AG04450 (cell line): Measurements from ENCODE around the gene CHFR. TPM values are rescaled to one million over a fixed set of nuclear protein-coding genes. Genes with fewer than 3 reads are reported as not detected.
"Not testable (repeated sequence)": the region's sequence is repeated elsewhere in the genome, so short reads cannot be mapped to it uniquely, and the experiment has no call there.

Experiments used
- CTCF ChIA-PET: fragments of 300-600, 350-600 bp; formaldehyde crosslinking; extraction: SDS; loops from one replicate; lab custom pipeline; 2022; ENCODE audit warnings: antibody characterized with exemption, inconsistent platforms; lab: Charles Lee
- POLR2A ChIA-PET: fragments of 350-600 bp; formaldehyde crosslinking; extraction: SDS; loops from one replicate; lab custom pipeline; 2021; ENCODE audit warnings: antibody characterized with exemption, inconsistent platforms; lab: Yijun Ruan, JAX
- DNase-seq: peaks from one replicate; pipeline ENCODE4 v3.0.0-alpha.2; 2011; ENCODE audit warnings: low read depth, low spot score
- H3K27ac ChIP-seq: one replicate; pipeline ENCODE4 v1.5.1; 2012; ENCODE audit warnings: low read depth, low read length, control low read depth
- H3K27me3 ChIP-seq: one replicate; pipeline ENCODE4 v1.6.0; 2012; ENCODE audit warnings: low read length; ENCODE audit not compliant: control insufficient read depth, insufficient read depth
- H3K4me3 ChIP-seq: 2 replicates; pipeline ENCODE4 v1.5.1; 2011; ENCODE audit warnings: mild to moderate bottlenecking, low read depth, low read length, control low read depth
- H3K9me3 ChIP-seq: 2 replicates; pipeline ENCODE4 v1.5.1; 2012; ENCODE audit warnings: low read length; ENCODE audit not compliant: control insufficient read depth, insufficient read depth
- polyA plus RNA-seq: library from polyadenylated mRNA; depleted of rRNA; stranded (reverse); fragments of >200 nt; gene quantifications from 2 replicates; pipeline ENCODE4 v1.2.3, GENCODE V29; 2011
- TF ChIP-seq, protein P1 (sequence below): IDR thresholded peaks from 2 replicates; pipeline ENCODE4 v1.5.1; 2011; ENCODE audit warnings: low read depth, low read length, control low read depth, inconsistent platforms

CHFR gene
- polyA plus RNA-seq, 1 experiment: 28.4 TPM

DNA sequence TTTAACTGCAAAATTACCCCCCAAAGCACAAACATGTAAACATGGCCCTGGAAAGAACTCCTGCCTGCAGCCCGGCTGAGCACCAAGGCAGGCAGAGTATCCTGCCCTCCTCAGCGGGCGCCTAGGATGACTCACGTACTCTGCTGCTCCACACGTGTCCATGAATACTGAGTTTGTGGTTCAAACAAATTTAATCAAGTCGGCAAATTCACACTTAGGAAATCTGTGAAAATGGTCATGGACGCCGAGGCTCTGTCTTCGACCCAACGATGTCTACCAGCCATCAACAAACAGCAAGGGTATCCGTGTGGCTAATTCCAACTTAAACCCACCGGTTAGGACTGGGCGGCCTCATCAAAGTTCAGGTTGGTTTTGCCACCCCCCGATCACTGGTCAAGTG, 84.3 kb downstream of the CHFR start:
- Histone ChIP-seq H3K4me3 (no peak overlapping the region), H3K27ac (no peak overlapping the region), H3K9me3 (no peaks in the 10 kb centered on the region; the same call in 1 of the 2 replicates), H3K27me3 (no peaks in the 10 kb centered on the region)
- ChIA-PET POLR2A (no interaction called here), CTCF (no interaction called here)
- TF ChIP-seq, protein P1, sequence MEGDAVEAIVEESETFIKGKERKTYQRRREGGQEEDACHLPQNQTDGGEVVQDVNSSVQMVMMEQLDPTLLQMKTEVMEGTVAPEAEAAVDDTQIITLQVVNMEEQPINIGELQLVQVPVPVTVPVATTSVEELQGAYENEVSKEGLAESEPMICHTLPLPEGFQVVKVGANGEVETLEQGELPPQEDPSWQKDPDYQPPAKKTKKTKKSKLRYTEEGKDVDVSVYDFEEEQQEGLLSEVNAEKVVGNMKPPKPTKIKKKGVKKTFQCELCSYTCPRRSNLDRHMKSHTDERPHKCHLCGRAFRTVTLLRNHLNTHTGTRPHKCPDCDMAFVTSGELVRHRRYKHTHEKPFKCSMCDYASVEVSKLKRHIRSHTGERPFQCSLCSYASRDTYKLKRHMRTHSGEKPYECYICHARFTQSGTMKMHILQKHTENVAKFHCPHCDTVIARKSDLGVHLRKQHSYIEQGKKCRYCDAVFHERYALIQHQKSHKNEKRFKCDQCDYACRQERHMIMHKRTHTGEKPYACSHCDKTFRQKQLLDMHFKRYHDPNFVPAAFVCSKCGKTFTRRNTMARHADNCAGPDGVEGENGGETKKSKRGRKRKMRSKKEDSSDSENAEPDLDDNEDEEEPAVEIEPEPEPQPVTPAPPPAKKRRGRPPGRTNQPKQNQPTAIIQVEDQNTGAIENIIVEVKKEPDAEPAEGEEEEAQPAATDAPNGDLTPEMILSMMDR: no peak
- DNase-seq: no peak

DNA sequence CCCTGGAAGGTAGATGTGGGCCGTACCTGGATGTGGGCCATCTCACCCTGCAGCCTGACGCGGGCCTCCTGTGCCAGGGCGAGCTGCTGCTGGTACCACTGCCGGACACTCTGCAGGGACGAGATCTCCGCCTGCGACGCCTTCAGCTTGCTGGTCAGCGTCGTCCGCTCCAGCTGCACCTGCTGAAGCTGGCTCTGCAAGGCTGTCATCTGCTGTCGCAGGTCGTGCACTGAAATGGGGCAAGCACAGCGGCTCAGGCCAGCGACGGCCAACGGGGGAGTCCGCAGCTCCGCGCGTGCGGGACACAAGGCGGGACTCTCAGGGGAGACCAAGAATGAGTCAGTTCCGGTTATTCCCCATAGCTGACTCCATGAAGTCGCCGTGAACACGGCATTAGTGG, 85.7 kb downstream of the CHFR start:
- H3K4me3 ChIP-seq: no peak overlapping the region
- ChIA-PET POLR2A (no interaction called here), CTCF (no interaction called here)
- H3K27me3 ChIP-seq: no peaks in the 10 kb centered on the region
- DNase-seq: no peak
- no peaks in the 10 kb centered on the region; the same call in 1 of the 2 replicates for H3K9me3 ChIP-seq
- TF ChIP-seq, protein P1: no peak
- H3K27ac ChIP-seq: no peak overlapping the region

DNA sequence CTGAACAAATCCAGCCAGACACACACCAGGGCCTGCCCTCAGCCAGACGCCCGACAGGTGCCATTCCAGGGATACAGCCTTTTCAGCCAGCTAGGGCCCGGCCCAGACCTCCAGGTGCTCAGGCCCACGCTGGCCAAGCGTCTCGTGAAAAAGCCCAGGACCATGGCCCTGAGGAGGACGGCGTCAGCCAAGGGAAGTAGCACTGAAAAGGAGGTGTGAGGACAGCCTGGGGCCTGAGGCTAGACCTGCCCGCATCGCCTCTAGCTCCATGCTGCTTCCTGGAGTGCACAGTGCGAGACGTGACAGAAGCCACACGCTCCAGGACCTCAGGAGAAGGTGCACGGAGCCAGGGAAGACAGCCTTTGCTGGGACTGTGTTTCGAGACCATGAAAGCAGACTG, 88.6 kb downstream of the CHFR start:
- Histone ChIP-seq H3K27ac (no peak overlapping the region), H3K27me3 (no peaks in the 10 kb centered on the region), H3K9me3 (no peaks in the 10 kb centered on the region), H3K4me3 (no peak overlapping the region)
- ChIA-PET CTCF (interaction anchor here (1.5 kb wide), 1 partner anchor 30 kb away, joined by 3 read pairs; no protein-coding TSS in a partner anchor), POLR2A (no interaction called here)
- no peak for DNase-seq
- TF ChIP-seq, protein P1: no peak

DNA sequence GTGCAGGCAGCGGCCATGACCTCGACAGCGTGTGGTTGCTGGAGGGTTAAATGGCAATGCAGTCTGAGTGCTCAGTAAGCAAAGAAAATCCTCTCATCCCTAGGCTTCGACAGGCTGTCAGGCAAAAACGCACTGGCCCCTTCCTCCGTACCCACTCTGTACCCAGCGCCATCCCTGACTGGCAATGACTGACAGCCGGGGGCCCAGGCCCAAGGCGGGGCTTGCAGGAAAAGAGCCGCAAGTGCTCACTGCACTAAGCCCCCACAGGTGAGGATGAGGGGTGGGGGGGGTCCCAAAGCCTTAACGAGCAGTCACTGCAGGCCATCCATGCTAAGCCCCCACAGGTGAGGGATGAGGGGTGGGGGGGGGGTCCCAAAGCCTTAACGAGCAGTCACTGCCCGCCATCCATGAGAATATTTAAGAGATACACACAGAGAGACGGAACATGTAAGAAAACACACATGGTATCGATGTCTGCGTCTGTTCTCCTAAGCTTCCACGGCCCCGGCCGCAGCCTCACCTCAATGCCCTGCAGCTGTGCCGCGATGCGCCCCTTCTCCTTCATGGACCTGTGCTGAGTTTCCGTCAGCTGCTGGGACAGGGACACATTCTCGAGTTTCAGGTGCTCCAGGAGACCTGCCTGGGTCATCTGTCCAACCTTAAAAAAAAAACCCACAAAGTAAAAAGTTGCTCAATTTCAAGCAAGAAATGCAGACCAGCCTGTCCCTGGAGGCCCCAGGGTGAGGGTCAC, 89.4 kb downstream of the CHFR start:
- CTCF ChIA-PET: no interaction called here
- no peak for DNase-seq
- H3K4me3 ChIP-seq: no peak overlapping the region
- no peaks in the 10 kb centered on the region for H3K27me3 ChIP-seq
- no peaks in the 10 kb centered on the region for H3K9me3 ChIP-seq
- TF ChIP-seq, protein P1: no peak
- H3K27ac ChIP-seq: no peak overlapping the region
- POLR2A ChIA-PET: no interaction called here

DNA sequence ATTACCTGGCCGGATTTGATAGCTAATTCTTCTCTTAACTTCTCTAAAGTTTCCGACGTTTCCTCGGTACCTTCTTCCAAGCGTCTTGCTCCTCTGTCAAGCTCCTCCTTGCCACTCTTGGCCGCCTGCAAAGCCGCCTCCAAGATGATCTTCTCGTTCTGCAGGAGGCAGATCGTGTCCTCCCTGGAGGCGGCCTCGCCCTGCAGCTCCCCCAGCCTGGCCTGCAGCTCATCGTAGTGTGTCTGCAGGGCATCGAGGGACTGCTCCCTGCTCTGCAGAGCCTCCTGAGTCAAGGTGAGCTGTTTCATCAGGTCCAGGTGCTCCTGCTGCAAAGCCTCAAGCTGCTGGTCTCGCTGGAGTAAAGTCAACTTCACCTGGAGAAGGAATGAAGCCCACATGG, 91.6 kb downstream of the CHFR start:
- peaks cover 9% of the 10 kb centered on the region; the same call in 1 of the 2 replicates for H3K9me3 ChIP-seq
- CTCF ChIA-PET: no interaction called here
- H3K27ac ChIP-seq: no peak overlapping the region
- H3K27me3 ChIP-seq: no peaks in the 10 kb centered on the region
- H3K4me3 ChIP-seq: no peak overlapping the region
- POLR2A ChIA-PET: no interaction called here
- DNase-seq: no peak
- TF ChIP-seq, protein P1: no peak

DNA sequence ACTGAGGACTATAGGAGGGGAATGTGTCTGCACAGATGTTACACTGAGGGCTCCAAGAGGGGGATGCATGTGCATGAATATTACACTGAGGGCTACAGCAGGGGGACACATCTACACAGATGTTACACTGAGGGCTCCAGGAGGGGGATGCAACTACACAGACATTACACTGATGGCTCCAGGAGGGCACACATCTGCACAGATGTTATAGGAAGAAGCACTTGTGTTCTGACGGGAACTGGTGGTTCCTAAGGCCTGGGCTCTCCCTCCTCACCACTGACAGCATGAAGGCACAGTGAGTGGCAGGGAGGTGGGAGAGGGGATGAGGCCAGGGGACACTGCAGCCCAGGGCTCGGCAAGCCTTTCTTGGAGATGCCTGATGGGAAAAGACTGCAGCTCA, 95.5 kb downstream of the CHFR start:
- POLR2A ChIA-PET, H3K27ac ChIP-seq, H3K27me3 ChIP-seq, H3K4me3 ChIP-seq, CTCF ChIA-PET, DNase-seq: not testable (repeated sequence)
- H3K9me3 ChIP-seq: peaks cover 13% of the 10 kb centered on the region; the same call in 1 of the 2 replicates
